Mammary epithelial cell (primary cell): ENCODE results near the gene ZFP42.

Experiments used
- EZH2 ChIP-seq: IDR thresholded peaks from 2 replicates; pipeline ENCODE4 v1.6.1; 2012; ENCODE audit warnings: low read length, inconsistent platforms, borderline replicate concordance
- TF ChIP-seq, protein P1 (sequence below), 2 donors: IDR thresholded peaks in 1 of 2; conservative IDR thresholded peaks in 1 of 2; 2 replicates each; pipeline ENCODE4 v1.5.1; 2011 to 2012; ENCODE audit warnings: inconsistent platforms in 2 of 2, low read length in 2 of 2, mild to moderate bottlenecking in 2 of 2, control low read depth in 1 of 2, low read depth in 1 of 2; ENCODE audit not compliant: insufficient read depth in 1 of 2; ENCODE audit errors: extremely low read depth in 1 of 2

DNA sequence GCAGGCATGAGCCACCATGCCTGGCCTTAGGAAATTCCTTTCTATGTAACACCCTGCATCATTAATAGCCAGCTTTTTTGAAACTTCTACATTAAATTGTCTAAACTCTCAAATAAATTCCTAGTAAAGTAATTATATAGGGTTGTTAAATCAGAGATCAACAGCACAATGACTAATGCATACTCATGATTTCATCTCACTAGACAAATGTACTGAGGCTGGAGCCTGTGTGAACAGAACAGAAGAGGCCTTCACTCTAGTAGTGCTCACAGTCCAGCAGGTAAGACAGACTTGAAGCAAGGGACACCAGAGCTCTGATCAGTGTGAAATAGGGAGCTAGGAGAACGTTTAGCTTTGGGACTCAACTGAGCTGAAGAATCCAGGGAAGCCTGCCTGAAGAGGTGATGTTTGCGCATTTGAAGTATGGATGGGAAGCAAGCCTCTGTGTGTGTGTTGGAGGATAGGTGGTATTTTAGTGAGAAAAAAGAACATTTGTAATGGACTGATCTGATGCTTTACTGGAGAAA lies 3.9 kb downstream of the ZFP42 start:
- TF ChIP-seq, protein P1, sequence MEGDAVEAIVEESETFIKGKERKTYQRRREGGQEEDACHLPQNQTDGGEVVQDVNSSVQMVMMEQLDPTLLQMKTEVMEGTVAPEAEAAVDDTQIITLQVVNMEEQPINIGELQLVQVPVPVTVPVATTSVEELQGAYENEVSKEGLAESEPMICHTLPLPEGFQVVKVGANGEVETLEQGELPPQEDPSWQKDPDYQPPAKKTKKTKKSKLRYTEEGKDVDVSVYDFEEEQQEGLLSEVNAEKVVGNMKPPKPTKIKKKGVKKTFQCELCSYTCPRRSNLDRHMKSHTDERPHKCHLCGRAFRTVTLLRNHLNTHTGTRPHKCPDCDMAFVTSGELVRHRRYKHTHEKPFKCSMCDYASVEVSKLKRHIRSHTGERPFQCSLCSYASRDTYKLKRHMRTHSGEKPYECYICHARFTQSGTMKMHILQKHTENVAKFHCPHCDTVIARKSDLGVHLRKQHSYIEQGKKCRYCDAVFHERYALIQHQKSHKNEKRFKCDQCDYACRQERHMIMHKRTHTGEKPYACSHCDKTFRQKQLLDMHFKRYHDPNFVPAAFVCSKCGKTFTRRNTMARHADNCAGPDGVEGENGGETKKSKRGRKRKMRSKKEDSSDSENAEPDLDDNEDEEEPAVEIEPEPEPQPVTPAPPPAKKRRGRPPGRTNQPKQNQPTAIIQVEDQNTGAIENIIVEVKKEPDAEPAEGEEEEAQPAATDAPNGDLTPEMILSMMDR (conservative IDR thresholded peaks at IDR 0.05 in 1 of 2, IDR thresholded peaks at IDR 0.05 in 1 of 2; ENCODE audit: extremely low read depth in 1 of 2, insufficient read depth in 1 of 2, low read depth in 1 of 2, low read length in 2 of 2) = no peak
- no peak for TF ChIP-seq EZH2
